HUES6 (cell line): ENCODE measurements around the gene PCSK4.

ENCODE experiments used
- H3K27ac ChIP-seq: 2 replicates; pipeline ENCODE4 v1.7.0; 2013; ENCODE audit warnings: low read depth, mild to moderate bottlenecking, low read length, inconsistent platforms
- H3K27me3 ChIP-seq: 2 replicates; pipeline ENCODE4 v1.6.1; 2013; ENCODE audit warnings: low read length; ENCODE audit not compliant: control insufficient read depth, insufficient read depth
- H3K36me3 ChIP-seq: 2 replicates; pipeline ENCODE4 v1.6.1; 2013; ENCODE audit warnings: low read length; ENCODE audit not compliant: control insufficient read depth, insufficient read depth
- H3K4me1 ChIP-seq: 2 replicates; pipeline ENCODE4 v1.6.1; 2013; ENCODE audit warnings: low read length; ENCODE audit not compliant: control insufficient read depth, insufficient read depth
- H3K4me3 ChIP-seq: 2 replicates; pipeline ENCODE4 v1.5.1; 2013; ENCODE audit warnings: low read depth, low read length
- H3K9ac ChIP-seq: one replicate; pipeline ENCODE4 v1.6.1; 2013; ENCODE audit warnings: mild to moderate bottlenecking, low read length
- H3K9me3 ChIP-seq: 2 replicates; pipeline ENCODE4 v1.6.1; 2013; ENCODE audit warnings: low read depth, low read length; ENCODE audit not compliant: control insufficient read depth, insufficient read depth

PCSK4 gene

GRCh38 chr19:1456121-1456900 lies 33.8 kb downstream of the PCSK4 start:
- Histone ChIP-seq H3K9ac (no peak overlapping the region), H3K9me3 (no peaks in the 10 kb centered on the region), H3K36me3 (no peaks in the 10 kb centered on the region), H3K27ac (no peak overlapping the region), H3K4me3 (no peak overlapping the region), H3K27me3 (peaks cover 99% of the 10 kb centered on the region), H3K4me1 (peaks cover 19% of the 10 kb centered on the region)

GRCh38 chr19:1455336-1456120 lies 34.6 kb downstream of the PCSK4 start:
- H3K4me1 ChIP-seq: peaks cover 19% of the 10 kb centered on the region
- H3K27me3 ChIP-seq: peaks cover 100% of the 10 kb centered on the region
- no peaks in the 10 kb centered on the region for H3K9me3 ChIP-seq
- no peak overlapping the region for H3K27ac ChIP-seq
- H3K36me3 ChIP-seq: no peaks in the 10 kb centered on the region
- H3K9ac ChIP-seq: no peak overlapping the region
- H3K4me3 ChIP-seq: peak overlapping the region; percentile 42; the same call in 1 of the 2 replicates

- H3K9me3 ChIP-seq: no peaks in the 10 kb centered on the region
- no peak overlapping the region for H3K27ac ChIP-seq
- no peak overlapping the region for H3K9ac ChIP-seq
- no peaks in the 10 kb centered on the region for H3K36me3 ChIP-seq
- H3K4me1 ChIP-seq: peaks cover 19% of the 10 kb centered on the region
- H3K27me3 ChIP-seq: peaks cover 100% of the 10 kb centered on the region
- peak overlapping the region; percentile 42; the same call in 1 of the 2 replicates for H3K4me3 ChIP-seq
These were observed 35.2 kb downstream of the PCSK4 start for GRCh38 chr19:1455002-1455335.

GRCh38 chr19:1453525-1454364 lies 36.4 kb downstream of the PCSK4 start:
- Histone ChIP-seq H3K27ac (no peak overlapping the region), H3K4me3 (no peak overlapping the region), H3K36me3 (no peaks in the 10 kb centered on the region), H3K9ac (no peak overlapping the region), H3K4me1 (peaks cover 19% of the 10 kb centered on the region), H3K27me3 (peaks cover 100% of the 10 kb centered on the region), H3K9me3 (no peaks in the 10 kb centered on the region)

- Histone ChIP-seq H3K4me3 (no peak overlapping the region), H3K27me3 (peaks cover 99% of the 10 kb centered on the region), H3K36me3 (no peaks in the 10 kb centered on the region), H3K9ac (no peak overlapping the region), H3K4me1 (peaks cover 19% of the 10 kb centered on the region), H3K9me3 (no peaks in the 10 kb centered on the region), H3K27ac (no peak overlapping the region)
These were observed 37.2 kb downstream of the PCSK4 start for GRCh38 chr19:1452802-1453524.

GRCh38 chr19:1451916-1452801 lies 38.0 kb downstream of the PCSK4 start:
- Histone ChIP-seq H3K4me3 (no peak overlapping the region), H3K9me3 (no peaks in the 10 kb centered on the region), H3K27ac (no peak overlapping the region), H3K27me3 (peaks cover 99% of the 10 kb centered on the region), H3K36me3 (no peaks in the 10 kb centered on the region), H3K4me1 (peaks cover 16% of the 10 kb centered on the region), H3K9ac (no peak overlapping the region)

- Histone ChIP-seq H3K27me3 (peaks cover 99% of the 10 kb centered on the region), H3K27ac (no peak overlapping the region), H3K9me3 (no peaks in the 10 kb centered on the region), H3K9ac (no peak overlapping the region), H3K36me3 (no peaks in the 10 kb centered on the region), H3K4me1 (peaks cover 17% of the 10 kb centered on the region), H3K4me3 (no peak overlapping the region)
These were observed 39.1 kb downstream of the PCSK4 start for GRCh38 chr19:1450735-1451731.

GRCh38 chr19:1449467-1450442 lies 40.4 kb downstream of the PCSK4 start, which contains the start of gene APC2:
TSS of gene APC2 (plus strand) at chr19:1450121. CDS start at chr19:1453002, 2,881 bp downstream.
- Histone ChIP-seq H3K27ac (no peak within 1 kb of the TSS), H3K36me3 (no peaks in the 10 kb centered on the region), H3K4me1 (peaks cover 19% of the 10 kb centered on the region; the same call in 1 of the 2 replicates), H3K9ac (no peak within 1 kb of the TSS), H3K9me3 (no peaks in the 10 kb centered on the region), H3K4me3 (peak within 1 kb of the TSS; percentile 33; the same call in 1 of the 2 replicates), H3K27me3 (peaks cover 91% of the 10 kb centered on the region)
